ENCODE data around the gene OR7C2.

DNA sequence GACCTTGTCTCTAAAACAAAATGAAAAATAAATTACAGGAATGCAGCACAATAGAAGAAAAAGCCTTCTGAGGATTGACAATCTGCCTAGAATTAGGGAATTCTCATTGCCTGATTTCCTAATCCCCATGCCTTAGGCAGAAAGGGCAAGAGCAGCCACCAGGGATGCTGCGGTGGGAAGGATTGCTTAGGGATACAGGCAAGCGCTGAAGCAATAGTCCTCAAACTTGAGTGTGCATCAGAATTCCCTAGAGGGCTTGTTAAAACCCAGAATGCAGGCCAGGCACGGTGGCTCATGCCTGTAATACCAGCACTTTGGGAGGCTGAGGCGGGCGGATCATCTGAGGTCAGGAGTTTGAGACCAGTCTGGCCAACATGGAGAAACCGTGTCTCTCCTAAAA, 1.0 kb upstream of the OR7C2 start:
- TF ChIP-seq CTCF (conservative IDR thresholded peaks at IDR 0.05; ENCODE audit: low read length) (no peak), EZH2phosphoT487 (IDR thresholded peaks at IDR 0.05; ENCODE audit: borderline replicate concordance) (no peak)
